GM19025 (cell line): Measurements from ENCODE around the gene FLT1.

ENCODE experiments used
- ATAC-seq: cut with Tn5 transposase; IDR thresholded peaks from one replicate; pipeline ENCODE4 v1.9.1; 2021; ENCODE audit warnings: mild to moderate bottlenecking, low read depth, moderate library complexity; ENCODE audit not compliant: unreplicated experiment

The FLT1 gene

GRCh38 chr13:28528388-28528787, 33.5 kb upstream of the FLT1 start:
- ATAC-seq: no peak

GRCh38 chr13:28527629-28528028, 32.7 kb upstream of the FLT1 start:
- ATAC-seq: no peak

- no peak for ATAC-seq
Measured at GRCh38 chr13:28526876-28527275, 31.9 kb upstream of the FLT1 start.

- ATAC-seq: no peak
Measured at GRCh38 chr13:28522871-28523270, 27.9 kb upstream of the FLT1 start.

GRCh38 chr13:28513745-28514144, 18.8 kb upstream of the FLT1 start:
- no peak for ATAC-seq

- no peak for ATAC-seq
Measured at GRCh38 chr13:28510542-28510941, 15.6 kb upstream of the FLT1 start.

GRCh38 chr13:28510066-28510465, 15.1 kb upstream of the FLT1 start:
- ATAC-seq: no peak

GRCh38 chr13:28505543-28506135, 10.7 kb upstream of the FLT1 start:
- ATAC-seq: no peak

GRCh38 chr13:28503182-28503967, 8.4 kb upstream of the FLT1 start:
- ATAC-seq: no peak

- no peak for ATAC-seq
Measured at GRCh38 chr13:28501547-28501946, 6.6 kb upstream of the FLT1 start.

GRCh38 chr13:28499609-28500008, 4.7 kb upstream of the FLT1 start:
- no peak for ATAC-seq

- ATAC-seq: no peak
Measured at GRCh38 chr13:28498481-28499115, 3.7 kb upstream of the FLT1 start.

GRCh38 chr13:28497143-28497876, 2.4 kb upstream of the FLT1 start:
- ATAC-seq: no peak

- no peak for ATAC-seq
Measured at GRCh38 chr13:28496188-28496564, 1.2 kb upstream of the FLT1 start.

- ATAC-seq: no peak
Measured at GRCh38 chr13:28495538-28496187, 735 bp upstream of the FLT1 start.

GRCh38 chr13:28494504-28494777, 487 bp downstream of the FLT1 start:
- no peak for ATAC-seq

GRCh38 chr13:28493740-28494503, 1.0 kb downstream of the FLT1 start:
- ATAC-seq: no peak

- no peak for ATAC-seq
Measured at GRCh38 chr13:28492569-28493367, 2.2 kb downstream of the FLT1 start.

GRCh38 chr13:28490061-28490460, 4.9 kb downstream of the FLT1 start:
- ATAC-seq: no peak
